GM12872 (cell line): ENCODE measurements around the gene CDH13.

Experiments
- CTCF ChIP-seq: IDR thresholded peaks from 3 replicates; pipeline ENCODE4 v1.5.1; 2011; ENCODE audit warnings: low read depth, mild to moderate bottlenecking, low read length, moderate library complexity; ENCODE audit not compliant: insufficient read depth

CDH13 gene

DNA sequence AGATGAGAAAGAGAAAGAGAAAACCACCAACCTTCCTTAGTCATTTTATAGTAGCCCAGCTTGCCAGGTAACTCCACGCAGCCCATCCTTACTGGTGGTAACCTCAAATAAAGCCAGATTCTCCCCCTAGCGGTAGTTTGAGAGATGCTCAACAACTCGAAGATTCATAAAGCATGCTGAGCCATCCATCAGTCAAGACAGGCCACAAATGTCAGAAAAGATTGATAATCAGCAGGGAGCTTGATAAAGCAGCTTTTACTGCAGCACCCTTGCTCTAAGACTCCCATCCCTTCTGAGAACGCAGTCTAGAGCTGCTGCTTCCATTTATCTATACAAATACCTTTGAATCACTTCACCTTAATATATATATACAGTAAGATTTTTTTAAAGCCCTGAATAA lies 729.5 kb downstream of the CDH13 start:
- TF ChIP-seq CTCF: peak; percentile 84

DNA sequence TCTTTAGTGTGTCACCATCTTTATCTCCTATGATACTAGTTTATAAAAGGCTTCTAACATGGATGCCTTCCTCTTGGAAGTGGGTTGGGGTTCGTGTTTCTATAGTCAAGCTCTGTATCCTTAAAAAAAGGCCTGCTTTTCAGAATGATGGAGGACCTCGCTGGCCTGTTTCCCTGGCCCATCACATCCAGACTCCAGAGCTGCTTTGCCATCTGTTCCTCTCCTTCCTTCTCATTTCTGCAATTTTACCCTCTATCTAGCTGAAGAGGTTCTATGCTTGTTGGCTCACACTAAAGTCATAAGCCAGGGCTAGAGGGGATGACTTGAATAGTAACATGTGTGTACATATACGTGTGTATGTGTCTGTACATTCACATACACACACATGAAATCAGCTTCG lies 730.2 kb downstream of the CDH13 start:
- TF ChIP-seq CTCF: no peak

DNA sequence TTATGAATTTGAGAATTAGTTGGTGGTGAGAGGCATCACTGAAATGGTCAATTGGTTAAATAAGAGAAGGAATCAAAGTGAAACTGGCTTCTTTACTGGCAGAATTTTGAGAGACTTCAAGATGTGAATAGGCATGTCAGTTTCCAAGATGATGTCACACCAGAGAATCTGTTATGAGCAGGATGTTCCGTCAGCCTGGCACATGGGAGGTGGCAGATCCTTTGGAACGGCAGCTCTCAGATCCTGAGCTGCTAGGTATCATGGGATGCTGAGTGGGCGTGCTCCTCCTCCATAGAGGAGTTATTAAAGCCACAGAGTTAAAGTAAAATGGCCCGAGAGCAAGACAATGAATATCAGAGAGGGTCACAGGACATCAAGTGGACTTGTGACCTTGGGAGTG lies 736.8 kb downstream of the CDH13 start:
- no peak for TF ChIP-seq CTCF

GRCh38 chr16:83365166-83365565 lies 738.4 kb downstream of the CDH13 start:
- TF ChIP-seq CTCF: no peak

- no peak for TF ChIP-seq CTCF
Measured at GRCh38 chr16:83366228-83366627, 739.5 kb downstream of the CDH13 start.

GRCh38 chr16:83374979-83375378 lies 748.2 kb downstream of the CDH13 start:
- TF ChIP-seq CTCF: no peak

DNA sequence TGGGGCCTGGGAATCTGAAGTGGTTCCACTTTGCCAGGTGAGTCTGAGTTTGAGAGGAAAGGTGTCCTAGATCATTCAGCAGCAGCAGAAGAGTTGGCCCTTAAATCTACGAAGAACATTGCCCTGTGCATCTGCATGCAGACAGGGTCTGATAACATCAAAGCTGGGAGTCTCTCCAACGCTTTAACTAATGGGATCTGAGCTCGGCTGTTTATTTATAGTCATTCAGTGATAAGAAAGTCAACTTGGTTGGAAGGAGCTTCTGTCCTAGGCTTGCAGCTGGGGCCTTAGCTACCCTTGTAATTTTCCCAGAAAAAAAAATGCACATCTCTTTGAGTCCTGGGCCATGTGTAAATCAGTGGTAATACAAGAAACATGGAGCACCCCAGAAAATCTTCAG lies 763.0 kb downstream of the CDH13 start:
- no peak for TF ChIP-seq CTCF

DNA sequence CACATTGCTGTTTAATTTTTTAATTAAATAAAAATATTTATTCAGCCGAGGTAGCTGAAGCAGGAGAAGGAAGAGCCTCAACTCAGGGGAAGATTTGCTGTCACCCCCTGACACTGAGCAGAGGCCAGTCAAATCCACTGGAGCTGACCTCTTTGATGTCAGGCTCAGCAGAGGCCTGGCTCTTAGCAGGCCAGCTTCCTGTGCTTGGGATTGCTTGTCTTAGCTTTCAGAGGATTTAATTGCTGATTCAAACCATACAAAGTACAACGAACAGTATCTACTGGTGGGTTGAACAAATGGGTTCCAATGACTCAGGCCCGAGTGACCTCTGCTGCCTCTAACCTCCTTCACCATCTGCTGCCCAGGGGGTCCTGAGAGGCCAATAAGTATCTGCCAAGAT lies 764.0 kb downstream of the CDH13 start:
- no peak for TF ChIP-seq CTCF
